Fibroblast of skin of right biceps (primary cell): ENCODE measurements around the gene LINGO1.

Experiments
- DNase-seq: peaks from one replicate; pipeline ENCODE4 v3.0.0-alpha.2; 2013

LINGO1 gene

DNA sequence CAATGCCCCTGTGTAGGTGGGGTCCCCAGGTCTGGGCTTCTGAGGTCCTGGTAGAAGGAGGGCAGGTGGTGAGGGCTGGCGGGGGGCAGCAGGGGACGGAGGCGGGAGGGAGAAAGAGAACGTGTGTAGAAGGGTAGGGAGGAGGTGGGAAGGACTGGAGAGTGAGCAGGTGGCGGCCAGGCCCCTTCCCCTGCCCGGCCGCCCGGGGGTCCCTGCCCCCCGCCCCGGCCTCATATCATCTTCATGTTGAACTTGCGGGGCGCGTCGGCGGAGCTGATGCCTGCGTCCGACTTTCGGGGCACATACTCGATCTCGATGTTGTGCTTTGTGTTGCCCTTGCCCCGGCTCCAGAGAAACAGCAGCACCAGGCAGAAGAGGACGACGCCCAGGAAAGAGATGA is 18.9 kb downstream of the LINGO1 start:
- DNase-seq = no peak

DNA sequence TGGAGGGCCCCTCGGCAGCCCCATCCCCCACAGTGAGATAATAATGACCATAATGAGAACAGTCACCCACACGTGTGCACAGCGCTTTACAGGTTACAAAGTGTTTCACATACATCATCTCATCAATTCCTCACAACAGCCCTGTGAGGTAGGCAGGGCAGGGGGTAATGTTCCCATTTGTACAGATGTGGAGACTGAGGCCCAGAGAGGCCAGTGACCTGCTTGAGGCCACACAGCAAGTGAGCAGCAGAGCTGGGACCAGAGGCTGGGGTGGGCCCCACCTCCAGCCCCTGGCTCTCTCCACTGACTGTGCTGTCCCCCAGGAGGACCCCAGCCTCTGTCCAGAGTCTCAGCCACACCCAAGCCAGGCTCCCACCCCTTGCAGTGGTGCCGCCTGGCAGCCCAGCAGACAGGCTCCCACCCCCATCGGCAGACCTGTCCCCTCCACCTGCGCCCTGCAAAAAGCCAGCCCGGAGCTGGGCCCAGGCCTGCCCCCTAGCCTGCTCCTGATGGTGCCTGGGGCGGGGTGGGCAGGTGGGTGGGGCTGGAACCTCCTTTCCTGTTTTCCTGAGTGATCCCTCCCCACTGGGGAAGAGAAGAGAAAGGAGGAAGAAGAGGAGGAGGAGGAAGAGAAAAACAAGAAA is 19.6 kb downstream of the LINGO1 start:
- no peak for DNase-seq

DNA sequence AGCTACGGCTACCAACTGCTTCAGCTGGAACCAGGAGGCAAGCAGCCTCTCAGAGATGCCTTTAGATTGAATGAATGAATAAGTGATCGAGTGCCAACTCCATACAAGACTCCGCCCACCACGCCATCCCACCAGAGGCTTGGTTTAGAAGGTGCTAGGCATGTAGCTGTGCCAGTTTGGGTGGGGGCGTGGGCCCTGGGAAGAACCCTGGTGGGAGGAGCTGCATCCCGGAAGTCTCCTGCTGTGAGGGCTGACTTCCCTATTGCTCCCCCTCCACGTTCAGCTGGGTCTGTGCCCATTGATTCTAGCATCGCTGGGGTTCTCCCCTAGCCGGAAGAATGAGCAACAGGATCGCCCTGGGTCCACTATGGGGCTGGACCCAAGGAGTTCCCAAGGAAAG is 20.9 kb downstream of the LINGO1 start:
- no peak for DNase-seq

DNA sequence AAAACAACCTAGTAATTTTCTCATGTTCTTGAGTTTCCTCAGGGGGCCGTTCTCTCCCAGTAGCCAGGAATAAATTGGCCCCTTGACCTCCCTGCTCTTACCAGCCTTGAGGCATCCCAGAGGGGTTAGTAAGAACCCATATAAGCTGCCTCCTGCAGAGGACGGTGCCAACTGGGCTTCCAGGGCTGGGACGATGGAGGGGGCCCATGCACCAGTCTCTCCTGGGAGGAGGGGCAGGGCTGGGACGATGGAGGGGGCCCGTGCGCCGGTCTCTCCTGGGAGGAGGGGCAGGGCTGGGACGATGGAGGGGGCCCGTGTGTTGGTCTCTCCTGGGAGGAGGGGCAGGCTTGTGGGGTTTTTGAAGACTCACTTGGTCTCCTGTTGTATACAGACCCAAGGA is 22.0 kb downstream of the LINGO1 start:
- DNase-seq = no peak

DNA sequence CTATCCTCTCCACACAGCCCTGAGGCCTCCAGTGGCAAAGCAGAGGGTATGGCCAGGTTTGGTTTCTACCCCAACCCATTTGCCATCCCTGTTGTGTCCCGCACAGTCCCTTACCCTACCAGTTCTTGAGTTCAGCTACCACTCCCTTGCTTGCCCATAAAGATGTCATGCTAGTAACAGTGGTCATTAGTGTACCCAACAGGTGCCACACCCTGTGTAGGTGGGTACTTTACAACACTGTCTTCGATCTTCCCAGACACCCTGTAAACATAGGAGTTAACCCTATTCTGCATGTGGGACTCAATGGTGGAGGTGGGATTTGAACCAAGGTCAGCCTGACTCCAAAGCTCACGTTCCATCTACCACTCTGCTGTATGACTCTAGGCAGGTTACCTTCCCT is 23.2 kb downstream of the LINGO1 start:
- DNase-seq = no peak

DNA sequence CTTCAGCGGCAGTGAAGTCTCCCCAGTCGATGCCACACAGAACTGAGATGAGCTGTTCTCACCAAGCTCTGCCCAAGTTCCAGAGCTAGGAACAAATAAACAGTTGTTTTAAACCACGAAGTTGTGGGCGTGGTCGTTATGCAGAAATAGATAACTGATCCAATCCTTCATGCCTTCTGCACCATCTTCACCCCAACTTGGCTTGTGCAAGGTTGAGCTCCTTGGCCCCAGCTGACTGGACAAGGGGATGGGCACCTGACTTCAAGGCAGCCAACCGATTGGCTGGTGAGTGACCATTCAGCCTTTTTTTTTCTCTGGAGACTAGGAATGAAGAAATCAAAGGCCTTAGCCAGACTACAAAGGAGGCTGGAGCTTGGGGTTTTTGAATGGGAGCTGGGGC is 23.9 kb downstream of the LINGO1 start:
- no peak for DNase-seq

DNA sequence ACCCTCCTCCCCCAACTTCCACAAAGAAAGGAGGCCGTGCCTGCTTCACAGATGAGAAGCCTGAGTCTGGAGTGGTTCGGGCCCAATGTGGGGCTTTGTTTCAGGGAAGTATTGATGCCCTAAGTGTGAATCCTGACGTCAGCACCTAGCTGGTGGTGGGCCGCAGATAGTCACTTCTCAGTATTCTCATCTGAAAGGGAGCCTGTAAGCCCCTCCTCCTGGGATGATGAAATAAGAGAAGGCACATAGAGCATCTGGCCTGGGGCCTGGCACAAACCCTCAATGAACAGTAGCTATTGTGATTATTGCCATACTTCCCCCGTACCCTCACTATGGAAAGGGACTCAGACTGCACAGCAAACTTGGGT is 24.8 kb downstream of the LINGO1 start:
- DNase-seq = peak; percentile 31

DNA sequence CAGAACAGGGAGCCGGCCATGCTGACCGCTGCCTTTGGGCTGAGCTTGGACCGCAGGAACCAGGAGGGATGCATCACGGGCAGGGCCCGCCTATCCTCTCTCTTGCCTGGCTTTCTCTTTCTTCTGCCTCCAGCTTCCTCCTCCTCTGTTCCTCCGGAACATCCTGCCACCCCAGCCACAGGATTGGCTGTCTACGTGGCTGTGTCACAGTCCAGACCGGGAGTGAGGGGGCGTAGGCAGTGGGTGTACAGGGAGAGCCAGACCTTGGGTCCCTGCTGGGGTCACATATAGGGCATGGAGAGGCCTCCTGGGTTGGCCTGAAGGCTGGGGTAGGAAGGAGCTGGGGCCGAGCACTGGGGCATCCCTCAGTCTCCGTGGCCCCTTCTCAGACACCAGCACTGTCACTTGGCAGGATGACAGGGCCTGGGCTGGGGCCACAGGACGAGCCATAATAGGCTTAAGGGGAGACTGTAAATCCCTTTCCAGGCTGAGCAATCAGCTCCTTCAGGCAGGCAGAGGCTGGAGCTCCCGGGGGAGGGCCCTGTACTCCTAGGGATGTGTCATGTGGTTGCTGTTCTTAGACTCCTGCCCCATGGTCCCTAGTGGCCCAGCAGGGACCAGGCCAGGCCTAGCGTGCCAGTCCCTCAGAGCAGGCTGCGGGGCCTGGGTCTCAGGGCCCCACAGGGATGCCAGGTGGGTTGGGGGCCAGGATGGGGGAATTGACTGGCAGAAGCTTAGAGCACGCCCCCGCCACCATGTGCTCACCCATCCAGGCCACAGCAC is 25.4 kb downstream of the LINGO1 start:
- peak; percentile 76 for DNase-seq

DNA sequence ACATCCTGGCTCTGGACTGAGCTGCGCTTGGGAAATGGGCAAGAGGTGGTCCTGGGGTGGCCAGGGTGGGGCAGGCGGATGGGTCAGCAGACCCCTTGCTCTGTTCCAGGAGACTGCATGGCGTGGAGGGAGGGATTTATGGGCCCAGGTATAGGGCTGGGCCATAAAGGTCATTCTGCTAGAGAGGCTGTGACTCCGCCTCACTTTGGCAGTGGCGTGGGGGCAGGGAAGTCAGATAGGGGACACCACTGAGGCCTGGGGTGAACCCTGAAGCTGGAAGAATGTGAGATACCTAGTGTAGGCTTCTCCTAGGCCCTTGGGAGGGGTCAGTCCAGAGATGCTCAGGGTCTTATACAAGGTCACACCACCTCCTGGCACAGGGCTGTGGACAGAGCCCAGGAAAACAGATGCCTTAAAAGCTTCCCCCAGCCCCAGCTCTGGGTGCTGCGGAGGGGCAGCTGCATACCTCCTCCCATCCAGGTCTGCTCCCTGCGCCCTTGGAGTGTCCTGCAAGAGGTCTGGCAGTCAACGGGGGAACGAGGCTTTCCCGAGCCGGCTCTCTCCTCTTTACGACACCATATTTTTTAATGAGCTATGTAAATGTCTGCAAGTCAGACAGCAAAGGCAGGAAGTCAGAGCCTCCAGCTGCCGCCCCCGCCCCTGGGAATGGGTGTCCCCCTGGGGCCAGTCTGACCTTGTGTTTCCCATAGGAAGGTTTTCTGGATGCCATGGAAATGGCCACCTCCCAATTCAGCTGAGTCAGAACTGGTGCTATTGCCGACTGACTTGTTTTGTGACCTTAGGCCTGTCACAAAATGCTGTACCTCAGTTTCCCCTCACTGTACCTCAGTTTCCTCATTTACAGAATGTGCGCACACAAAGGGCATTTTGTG is 26.3 kb downstream of the LINGO1 start:
- DNase-seq = peak; percentile 47

DNA sequence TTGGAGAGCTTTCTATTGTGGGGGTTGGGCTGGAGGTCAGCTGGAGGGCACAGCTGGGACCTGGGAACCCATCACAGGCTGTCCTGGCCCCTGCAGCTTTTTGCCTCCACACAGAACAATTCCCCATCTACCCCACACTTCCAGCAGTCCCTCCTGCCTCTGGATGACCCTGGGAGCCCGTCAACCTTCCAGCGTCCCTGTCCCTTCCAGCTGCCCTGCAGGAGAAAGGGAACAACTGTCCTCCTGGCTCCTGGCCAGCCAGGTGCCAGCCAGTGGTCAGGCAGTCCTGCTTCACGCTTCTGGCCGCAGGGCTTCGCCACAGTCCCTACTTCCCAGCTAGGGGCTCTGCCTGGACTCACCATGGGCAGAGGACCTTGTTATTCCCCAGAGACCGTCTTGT is 27.2 kb downstream of the LINGO1 start:
- no peak for DNase-seq

DNA sequence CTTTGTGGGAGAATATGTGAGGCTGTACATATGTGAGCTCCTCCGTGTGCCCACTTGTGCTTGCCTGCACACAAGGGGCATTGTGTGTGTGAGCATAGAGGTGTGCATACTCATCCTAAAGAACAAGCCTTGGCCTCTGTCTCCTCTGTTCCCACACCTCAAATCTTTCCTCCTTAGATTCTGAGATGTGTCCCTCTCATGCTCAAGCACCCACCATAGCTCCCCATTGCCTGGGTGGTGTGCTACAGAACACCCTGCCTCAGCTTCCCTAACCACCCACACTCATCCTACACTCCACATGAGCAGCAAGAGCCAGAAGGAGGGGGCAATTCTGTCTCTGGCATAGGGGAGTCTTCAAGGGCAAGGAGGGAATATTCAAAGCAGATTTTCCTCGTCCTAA is 27.7 kb downstream of the LINGO1 start:
- DNase-seq = no peak

DNA sequence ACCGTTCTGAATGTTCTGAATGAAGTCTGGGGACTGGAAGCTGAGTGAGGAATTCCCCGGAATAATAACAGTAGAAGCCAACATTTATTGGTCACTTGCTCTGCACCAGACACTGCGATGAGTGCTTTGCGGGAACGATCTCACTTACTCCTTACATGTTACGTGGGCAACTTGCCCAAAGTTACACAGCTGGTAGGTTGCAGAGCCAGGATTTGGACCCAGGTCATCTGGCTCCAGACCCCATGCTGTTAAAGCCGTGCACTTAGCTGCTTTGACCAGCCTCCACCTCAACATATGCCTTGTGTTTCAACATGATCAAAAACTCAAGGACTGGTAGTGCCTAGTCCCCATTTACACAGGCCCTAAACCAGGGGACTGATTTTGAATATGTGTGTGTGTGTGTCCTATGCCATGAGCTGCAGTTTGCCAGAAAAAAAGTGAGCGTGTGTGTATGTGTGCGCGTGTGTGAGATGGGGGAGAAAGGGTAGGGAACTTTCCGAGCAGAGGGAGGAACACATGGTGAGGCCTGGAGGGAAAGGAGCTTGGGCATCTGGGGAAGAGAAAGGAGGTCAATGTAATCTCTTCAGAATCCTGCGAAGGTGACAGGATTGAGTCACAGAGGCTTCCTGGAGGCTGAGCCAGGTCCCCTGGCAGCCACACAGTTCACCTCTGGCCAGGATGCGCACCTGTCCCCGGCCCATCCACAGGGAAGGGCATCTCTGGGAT is 28.9 kb downstream of the LINGO1 start:
- DNase-seq = no peak

DNA sequence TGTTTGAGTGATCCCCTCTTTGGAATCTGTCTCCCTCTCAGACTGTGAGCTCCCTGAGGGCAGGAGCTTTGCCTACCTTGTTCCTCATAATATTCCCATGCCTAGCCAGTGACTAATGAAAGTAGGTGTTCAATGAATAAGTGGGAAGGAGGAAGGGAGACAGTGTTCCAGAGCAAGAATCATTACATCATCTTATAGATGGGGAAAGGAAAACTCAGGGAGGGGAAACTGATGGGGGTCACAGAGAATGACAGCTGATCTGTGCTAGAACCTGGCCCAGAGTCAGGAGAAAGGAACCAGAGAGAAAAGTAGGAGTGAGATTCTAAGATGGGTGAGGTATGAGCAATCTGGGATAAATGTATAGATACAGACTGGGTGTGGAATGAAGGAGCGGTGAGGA is 29.9 kb downstream of the LINGO1 start:
- peak; percentile 11 for DNase-seq

DNA sequence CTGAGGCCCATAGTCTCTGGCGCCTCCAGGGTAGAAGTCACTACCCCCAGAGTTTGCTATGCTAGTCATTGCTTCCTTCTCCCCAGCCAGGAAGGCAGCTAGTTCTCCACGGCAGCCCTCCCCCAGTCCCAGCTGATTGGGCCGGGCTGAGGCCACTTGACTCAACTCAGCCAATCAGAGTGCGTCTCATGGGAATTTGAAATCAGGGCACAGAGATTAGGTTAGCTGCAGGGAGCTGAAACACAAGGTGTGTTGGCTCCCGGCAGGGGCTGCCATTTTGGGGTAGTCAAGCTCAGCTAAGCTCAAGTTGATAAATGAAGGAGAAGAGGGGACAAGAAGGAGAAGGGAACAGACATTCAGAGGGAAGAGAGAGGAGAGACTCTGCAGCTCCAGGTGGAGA is 32.8 kb downstream of the LINGO1 start:
- DNase-seq = peak; percentile 57

DNA sequence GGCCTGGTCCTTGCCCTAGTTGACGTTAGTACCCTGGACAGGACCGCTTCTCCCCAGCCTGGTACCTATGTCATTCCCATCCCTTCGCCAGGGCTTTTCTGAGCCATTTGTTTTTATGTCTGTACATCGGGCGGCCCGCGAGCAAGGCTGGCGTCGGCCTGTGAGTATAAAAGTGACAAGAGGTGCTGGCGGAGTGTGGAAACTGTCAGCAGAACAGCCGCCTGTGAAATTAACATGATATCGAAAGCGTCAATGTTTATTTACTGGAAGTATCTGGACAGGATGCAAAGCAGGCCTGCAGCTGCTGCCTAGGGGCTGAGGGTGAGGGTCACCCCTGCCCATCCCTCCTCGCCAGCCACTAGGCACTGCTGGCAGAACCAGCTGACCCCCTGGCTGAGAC is 33.4 kb downstream of the LINGO1 start:
- no peak for DNase-seq

DNA sequence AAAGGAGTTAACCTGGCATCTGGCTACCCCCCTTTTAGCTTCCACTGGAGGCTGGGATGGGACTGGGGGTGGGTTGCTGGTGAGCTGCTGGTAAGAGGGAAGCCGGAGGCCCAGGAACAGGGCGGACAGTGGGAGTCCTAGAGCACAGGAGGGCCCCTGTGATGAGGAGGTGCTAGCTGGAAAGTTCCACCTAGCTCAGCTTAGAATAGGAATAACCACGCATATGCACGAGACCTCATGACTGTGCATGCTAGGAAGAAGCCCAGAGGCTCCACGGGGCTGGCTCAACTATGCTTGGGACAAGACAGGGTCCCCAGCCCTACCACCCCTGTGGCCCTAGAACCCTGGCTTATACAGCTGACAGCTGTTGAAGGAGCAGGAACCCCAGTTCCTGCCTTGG is 34.1 kb downstream of the LINGO1 start:
- no peak for DNase-seq

DNA sequence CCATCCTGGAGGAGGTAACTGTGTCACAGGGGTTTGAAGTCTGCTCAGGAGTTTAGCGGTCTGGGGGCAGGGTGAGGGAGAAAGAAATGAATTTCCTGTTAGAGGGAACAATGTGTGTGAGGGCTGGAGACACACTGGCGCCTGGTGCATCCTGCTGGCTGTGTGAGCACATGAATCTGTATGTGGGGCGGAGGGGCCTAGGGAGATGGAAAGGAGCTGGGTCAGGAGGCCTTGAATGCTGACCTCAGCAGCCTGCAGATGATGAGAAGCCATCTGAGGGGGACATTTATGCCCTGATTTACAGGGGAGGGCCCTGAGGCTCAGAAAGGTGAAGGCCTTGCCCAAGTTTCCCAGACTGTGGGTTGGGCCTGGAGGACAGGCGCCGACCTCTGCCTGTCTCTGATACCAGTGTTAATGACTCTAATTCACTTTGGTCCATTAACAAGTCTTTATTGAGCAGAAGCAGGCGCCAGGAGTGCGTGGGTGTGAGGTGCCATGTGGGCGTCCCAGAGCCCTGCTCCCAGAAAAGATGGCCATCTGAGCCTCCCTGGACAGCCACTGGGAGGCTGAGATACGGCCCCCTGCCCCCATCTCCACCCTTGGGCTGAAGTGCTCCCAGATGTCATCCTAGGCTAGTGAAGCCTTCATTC is 34.8 kb downstream of the LINGO1 start:
- DNase-seq = peak; percentile 54

DNA sequence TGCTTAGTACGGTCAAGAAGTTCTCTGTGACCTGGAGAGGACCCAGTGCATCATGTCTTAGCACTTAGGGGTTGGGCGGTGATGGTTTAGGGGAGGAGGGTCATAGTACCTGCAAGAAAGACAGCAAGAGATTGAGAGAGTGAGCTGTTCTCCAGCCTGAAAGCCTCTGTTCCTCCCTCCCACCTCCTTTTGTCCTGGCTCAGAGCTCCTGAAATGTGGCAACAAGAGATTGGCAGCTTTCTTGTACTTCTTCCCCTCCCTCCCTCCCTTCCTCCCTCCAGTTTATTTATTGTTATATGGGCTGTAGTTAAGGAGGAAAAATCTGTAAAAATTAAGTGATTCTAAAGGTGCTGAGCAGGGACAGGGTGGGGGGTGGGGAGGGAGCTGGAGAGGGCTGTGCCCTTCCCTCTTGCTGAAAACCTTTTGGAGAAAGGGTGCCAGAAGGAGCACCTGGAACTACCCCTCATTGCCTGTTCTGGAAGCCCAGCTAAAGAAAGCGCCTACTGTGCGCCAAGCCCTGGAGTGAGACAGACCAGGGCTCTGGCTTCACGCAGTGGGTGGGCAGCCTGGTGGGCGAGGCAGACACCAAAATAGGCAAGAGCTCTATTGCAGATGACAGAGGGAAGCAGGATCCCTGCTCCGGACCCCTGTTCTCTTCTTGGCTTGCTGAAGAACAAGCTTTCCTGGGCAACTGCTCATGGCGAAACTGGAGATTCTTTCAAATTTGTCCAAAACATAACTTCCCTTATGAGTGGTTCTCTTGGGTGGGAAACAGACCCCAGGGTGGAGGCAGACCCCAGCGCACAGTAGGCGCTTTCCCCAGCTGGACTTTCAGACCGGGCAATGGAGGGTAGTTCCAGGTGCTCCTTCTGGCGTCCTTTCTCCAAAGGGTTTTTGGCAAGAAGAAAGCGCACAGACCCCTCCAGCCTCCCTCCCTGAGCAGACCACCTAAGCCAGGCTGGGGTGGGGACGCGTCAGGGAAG is 35.6 kb downstream of the LINGO1 start:
- no peak for DNase-seq

DNA sequence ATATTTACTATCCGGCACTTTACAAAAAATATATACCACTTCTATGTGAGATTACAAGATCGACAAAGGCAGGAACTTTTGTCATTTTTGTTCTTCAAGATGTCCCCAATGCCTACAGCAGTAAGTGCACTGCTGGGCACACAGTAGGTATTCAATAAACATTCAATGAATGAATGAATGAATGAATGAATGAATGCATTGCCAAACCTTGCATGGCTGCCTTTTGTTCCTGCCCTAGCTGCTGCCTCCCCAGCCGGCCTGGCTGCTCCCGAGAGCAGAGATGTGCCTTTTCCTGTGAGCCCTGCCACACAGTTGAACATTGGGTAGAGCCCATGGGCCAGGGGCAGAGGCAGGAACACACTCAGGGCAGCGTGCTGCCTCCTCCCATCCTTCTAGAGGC is 37.5 kb downstream of the LINGO1 start:
- no peak for DNase-seq

DNA sequence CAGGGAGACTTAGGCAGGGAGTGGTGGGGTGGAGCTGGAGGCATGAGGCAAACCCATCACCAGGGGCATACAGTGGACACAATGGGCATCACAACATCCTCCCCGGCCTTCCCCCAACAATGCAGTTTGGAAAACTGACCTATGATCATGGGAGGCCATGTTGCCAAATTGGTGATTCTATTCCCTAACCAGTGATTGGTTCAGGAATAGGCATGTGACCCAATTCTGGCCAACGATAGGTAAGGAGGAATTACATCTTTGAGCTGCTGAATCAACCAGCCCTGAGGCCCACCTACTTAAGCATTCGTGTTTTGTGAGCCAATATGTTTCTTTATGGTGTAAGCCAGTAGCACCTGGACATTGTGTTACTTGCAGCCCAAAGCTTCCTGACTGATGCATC is 40.0 kb downstream of the LINGO1 start:
- DNase-seq = no peak

DNA sequence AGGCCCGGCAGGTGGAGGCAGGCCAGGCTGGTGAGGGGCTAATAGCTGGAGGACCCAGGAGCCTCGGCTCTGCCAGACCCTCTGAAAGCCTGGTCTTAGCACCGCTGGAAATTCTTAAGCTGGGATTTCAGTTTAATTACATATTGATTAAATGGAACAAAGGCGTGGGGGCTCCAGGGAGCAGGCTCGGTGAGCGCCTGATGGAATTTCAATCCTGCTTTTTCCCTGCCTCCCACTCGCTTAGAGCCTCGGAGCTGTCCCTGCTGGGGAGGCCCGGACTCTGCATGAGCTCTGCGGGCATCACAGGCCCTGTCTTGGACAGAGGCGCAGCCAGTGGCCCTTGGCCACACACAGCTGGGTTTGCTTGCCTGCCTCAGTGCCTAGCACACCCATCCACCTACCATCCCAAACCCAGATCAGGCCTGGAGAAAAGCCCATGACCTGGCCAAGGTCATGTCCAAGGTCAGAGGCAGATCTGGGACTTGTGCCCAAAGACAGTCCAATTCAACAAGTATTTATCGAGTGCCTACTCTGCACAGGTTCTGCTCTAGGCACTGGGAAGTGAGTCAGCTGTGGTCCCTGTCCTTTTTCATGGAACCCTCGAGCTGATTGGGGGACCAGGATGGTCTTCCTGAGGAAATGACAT is 40.6 kb downstream of the LINGO1 start:
- no peak for DNase-seq
